HG02588 (cell line): ENCODE data around the gene IDH3G.
"Not testable (repeated sequence)": the region's sequence is repeated elsewhere in the genome, so short reads cannot be mapped to it uniquely, and the experiment has no call there.

Experiments used
- ATAC-seq: cut with Tn5 transposase; IDR thresholded peaks from one replicate; pipeline ENCODE4 v1.9.1; 2021; ENCODE audit warnings: mild to moderate bottlenecking, moderate library complexity; ENCODE audit not compliant: unreplicated experiment

IDH3G gene

GRCh38 chrX:153763298-153763932 lies 30.8 kb downstream of the IDH3G start:
- no peak for ATAC-seq

GRCh38 chrX:153762626-153763173 lies 31.5 kb downstream of the IDH3G start:
- no peak for ATAC-seq

- ATAC-seq: no peak
Measured at GRCh38 chrX:153761863-153762262, 32.3 kb downstream of the IDH3G start.

GRCh38 chrX:153755136-153755535 lies 39.0 kb downstream of the IDH3G start:
- no peak for ATAC-seq

GRCh38 chrX:153750127-153750774 lies 43.9 kb downstream of the IDH3G start:
- no peak for ATAC-seq

GRCh38 chrX:153749017-153749416 lies 45.2 kb downstream of the IDH3G start:
- ATAC-seq: not testable (repeated sequence)

- not testable (repeated sequence) for ATAC-seq
Measured at GRCh38 chrX:153746991-153747390, 47.2 kb downstream of the IDH3G start.

GRCh38 chrX:153746359-153746758 lies 47.8 kb downstream of the IDH3G start:
- ATAC-seq: no peak

- ATAC-seq: not testable (repeated sequence)
Measured at GRCh38 chrX:153745067-153745433, 49.1 kb downstream of the IDH3G start.

GRCh38 chrX:153744210-153745066 lies 49.7 kb downstream of the IDH3G start:
- ATAC-seq: no peak

- not testable (repeated sequence) for ATAC-seq
Measured at GRCh38 chrX:153743468-153744209, 50.5 kb downstream of the IDH3G start.

GRCh38 chrX:153742796-153743467 lies 51.2 kb downstream of the IDH3G start:
- ATAC-seq: not testable (repeated sequence)

GRCh38 chrX:153742111-153742510 lies 52.1 kb downstream of the IDH3G start:
- ATAC-seq: not testable (repeated sequence)

GRCh38 chrX:153741446-153741845 lies 52.7 kb downstream of the IDH3G start:
- no peak for ATAC-seq

- ATAC-seq: no peak
Measured at GRCh38 chrX:153740631-153741222, 53.4 kb downstream of the IDH3G start.

GRCh38 chrX:153739754-153740486 lies 54.3 kb downstream of the IDH3G start:
- no peak for ATAC-seq

- ATAC-seq: no peak
Measured at GRCh38 chrX:153738056-153738605, 56.0 kb downstream of the IDH3G start.

- no peak for ATAC-seq
Measured at GRCh38 chrX:153736871-153737441, 57.2 kb downstream of the IDH3G start.
